Right hindlimb (tissue), 1 donor: ENCODE measurements around the gene SRRM3.
"Not testable (repeated sequence)": the region's sequence is repeated elsewhere in the genome, so short reads cannot be mapped to it uniquely, and the experiment has no call there.

ENCODE experiments used
- DNase-seq: peaks from one replicate; pipeline ENCODE4 v3.0.0-alpha.2; 2018

The SRRM3 gene

DNA sequence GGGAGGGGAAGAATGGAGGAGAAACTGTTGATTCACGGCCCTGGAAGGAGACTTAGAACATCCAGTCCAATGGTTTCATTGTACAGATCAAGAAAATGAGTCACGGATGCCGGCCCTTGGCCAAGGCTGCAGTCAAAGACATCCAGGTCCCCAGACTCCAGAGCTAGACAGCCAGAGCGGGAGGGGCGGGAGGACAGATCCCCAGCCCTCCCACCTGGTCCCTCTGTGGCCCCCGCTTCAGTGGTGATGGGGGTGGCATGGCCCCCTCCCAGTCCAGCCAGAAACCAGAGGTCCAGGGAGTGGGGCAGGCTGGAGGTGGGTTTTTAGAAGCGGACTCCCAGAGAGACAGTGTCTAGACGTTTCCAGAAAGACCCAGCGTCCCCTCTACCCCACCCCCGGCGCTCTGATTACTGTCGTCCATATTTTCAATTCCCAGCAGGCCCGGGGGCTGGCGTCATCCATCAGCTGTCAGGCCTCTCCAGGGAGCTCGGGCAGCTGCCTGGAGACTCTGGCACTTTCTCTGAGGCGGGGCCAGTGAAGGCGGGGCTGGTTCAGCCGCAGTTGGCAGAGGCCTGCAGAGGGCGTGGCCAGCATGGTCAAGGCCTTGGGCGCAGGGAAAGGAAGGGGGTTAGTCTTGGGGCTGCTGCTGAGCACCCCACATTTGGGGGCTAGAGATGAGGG lies 92.8 kb downstream of the SRRM3 start:
- peak; percentile 93 for DNase-seq

GRCh38 chr7:76296743-76297740 lies 95.3 kb downstream of the SRRM3 start:
- DNase-seq = no peak

GRCh38 chr7:76300166-76300731 lies 98.6 kb downstream of the SRRM3 start:
- DNase-seq = no peak

- no peak for DNase-seq
These were observed 99.3 kb downstream of the SRRM3 start for GRCh38 chr7:76301000-76301399.

DNA sequence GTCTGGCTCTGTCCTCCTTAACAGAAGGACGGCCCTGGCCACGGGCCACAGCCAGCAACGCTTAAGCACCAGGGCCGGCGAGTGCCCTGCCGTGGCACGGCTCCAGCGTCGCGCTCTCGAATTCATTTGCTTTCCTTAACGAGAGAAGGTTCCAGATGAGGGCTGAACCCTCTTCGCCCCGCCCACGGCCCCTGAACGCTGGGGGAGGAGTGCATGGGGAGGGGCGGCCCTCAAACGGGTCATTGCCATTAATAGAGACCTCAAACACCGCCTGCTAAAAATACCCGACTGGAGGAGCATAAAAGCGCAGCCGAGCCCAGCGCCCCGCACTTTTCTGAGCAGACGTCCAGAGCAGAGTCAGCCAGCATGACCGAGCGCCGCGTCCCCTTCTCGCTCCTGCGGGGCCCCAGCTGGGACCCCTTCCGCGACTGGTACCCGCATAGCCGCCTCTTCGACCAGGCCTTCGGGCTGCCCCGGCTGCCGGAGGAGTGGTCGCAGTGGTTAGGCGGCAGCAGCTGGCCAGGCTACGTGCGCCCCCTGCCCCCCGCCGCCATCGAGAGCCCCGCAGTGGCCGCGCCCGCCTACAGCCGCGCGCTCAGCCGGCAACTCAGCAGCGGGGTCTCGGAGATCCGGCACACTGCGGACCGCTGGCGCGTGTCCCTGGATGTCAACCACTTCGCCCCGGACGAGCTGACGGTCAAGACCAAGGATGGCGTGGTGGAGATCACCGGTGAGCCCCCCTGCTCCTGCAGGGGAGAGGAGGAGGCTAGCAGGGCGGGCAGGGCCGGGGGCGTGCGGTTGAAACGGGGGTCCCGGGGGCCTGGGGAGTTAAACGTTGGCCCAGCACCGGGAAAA lies 100.9 kb downstream of the SRRM3 start, which contains the start of gene HSPB1:
TSS of gene HSPB1 (plus strand) at position 327 of the 855 bp plus-strand sequence. CDS start at position 367, 40 bp downstream.
- peak; percentile 94 for DNase-seq

GRCh38 chr7:76303202-76304147 lies 101.8 kb downstream of the SRRM3 start:
- DNase-seq = peak; percentile 96

GRCh38 chr7:76304888-76305375 lies 103.2 kb downstream of the SRRM3 start:
- no peak for DNase-seq

GRCh38 chr7:76308874-76309273 lies 107.2 kb downstream of the SRRM3 start:
- not testable (repeated sequence) for DNase-seq

DNA sequence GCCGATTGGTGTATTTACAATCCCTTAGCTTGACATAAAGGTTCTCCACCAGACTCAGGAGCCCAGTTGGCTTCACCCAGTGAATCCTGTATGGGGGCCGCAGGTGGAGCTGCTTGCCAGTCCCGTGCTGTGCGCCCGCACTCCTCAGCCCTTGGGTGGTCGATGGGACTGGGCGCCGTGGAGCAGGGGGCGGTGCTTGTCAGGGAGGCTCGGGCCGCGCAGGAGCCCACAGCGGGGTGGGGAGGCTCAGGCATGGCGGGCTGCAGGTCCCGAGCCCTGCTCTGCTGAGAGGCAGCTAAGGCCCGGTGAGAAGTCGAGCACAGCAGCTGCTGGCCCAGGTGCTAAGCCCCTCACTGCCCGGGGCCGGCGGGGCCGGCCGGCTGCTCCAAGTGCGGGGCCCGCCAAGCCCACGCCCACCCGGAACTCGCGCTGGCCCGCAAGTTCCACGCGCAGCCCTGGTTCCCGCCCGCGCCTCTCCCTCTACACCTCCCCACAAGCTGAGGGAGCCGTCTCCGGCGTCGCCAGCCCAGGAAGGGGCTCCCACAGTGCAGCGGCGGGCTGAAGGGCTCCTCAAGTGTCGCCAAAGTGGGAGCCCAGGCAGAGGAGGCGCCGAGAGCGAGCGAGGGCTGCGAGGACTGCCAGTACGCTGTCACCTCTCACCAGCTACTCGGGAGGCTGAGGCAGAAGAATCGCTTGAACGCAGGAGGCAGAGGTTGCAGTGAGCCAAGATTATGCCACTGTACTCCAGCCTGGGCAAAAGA lies 107.8 kb downstream of the SRRM3 start:
- not testable (repeated sequence) for DNase-seq

DNA sequence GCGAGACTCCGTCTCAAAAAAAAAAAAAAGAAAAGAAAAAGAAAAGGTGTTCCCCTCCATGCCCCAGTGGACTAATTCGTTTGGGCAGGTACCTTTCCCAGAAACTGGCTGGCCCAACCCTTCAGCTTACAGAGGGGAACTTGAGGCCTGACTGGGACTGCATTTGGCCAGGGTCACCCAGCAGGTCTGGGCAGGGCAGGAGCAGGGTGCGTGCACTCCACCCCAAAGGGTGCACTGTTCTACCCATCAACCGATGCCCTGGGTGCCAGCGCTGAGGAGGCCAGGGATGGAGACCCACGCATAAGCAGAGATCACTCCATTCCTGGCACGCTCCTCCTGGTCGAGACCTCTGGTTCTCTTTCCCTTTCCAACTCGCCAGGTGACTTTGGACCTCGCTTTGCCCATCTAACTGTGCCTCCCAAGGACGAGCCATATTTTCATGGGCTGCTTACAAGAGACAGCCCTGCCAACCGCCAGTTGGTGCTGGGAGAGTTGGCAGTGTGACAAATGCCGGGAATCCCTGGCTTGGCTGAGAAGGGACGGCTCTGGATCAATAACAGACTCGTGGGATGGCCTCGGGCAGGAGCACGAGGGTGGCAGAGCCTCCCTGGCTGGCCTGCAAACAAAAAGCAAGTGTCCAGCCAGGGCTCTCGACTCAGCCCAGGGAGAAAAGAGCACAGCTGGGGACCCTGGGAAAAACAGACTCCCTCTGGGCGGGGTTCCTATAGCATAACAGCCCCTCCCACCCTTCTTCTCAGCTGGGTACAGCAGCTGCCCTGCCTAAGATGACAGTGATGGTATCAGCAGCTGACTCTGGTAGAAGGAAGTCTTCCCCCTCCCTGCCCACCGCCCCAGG lies 108.6 kb downstream of the SRRM3 start:
- DNase-seq = peak; percentile 83

- DNase-seq = not testable (repeated sequence)
These were observed 110.1 kb downstream of the SRRM3 start for GRCh38 chr7:76311838-76312237.

DNA sequence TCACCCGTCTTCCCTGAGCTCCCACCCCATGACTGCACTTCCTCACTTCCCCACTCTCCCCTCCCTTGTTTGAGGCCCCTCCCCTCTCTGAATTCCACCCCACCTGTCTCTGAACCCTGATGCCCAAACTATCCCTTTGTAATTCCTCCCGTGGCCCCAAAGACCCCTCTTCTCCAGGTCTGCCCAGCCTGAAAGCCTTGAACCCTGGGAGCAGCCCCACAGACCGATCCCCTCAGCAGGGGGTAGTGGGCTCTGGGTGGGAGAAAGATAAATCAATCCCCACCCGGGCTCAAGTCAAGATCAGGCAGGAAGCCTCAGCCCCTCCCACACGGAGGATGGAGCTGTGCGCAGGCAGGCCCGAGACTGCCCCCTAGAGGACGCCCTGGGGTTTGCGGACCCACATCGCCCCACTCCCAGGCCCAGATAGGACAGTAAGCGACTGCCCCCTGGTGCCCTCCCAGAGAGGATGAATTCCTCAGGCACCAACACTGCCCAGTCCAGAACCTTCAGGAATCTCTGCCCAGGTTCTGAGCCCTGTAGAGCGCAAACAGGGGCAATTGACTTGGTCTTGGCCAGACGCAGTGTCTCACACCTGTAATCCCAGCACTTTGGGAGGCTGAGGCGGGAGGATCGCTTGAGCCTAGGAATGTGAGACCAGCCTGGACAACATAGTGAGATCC lies 112.5 kb downstream of the SRRM3 start:
- DNase-seq = peak; percentile 96

DNA sequence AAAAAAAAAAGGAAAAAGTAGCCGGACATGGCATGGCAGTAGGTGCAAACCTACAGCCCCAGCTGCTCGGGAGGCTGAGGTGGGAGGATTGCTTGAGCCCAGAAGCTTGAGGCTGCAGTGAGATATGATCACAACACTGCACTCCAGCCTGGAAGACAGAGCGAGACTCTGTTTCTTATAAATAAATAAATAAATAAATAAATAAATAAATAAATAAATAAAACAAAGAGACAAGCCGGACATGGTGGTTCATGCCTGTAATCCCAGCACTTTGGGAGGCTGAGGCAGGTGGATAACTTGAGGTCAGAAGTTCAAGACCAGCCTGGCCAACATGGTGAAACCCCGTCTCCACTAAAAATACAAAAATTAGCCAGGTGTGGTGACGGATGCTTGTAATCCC lies 113.0 kb downstream of the SRRM3 start:
- not testable (repeated sequence) for DNase-seq

DNA sequence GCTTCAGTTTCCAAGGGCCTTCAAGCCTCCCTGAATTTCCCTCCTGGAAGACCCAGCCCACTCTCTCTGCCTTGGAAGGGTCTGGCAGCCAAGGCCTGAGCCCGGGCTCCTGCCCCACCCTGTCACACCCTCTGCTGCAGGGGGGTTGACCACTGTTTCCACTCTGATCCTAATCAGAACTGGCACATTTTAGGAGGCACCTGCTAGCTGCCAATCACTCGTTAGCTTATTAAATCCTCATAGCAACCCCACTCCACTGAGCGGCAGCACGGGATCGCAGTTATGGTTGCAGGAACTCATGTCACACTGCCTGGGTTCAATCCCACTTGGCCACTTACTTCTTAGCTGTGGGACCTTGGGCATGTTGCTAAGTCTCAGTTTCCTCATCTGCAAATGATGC lies 113.7 kb downstream of the SRRM3 start:
- DNase-seq = peak; percentile 74

DNA sequence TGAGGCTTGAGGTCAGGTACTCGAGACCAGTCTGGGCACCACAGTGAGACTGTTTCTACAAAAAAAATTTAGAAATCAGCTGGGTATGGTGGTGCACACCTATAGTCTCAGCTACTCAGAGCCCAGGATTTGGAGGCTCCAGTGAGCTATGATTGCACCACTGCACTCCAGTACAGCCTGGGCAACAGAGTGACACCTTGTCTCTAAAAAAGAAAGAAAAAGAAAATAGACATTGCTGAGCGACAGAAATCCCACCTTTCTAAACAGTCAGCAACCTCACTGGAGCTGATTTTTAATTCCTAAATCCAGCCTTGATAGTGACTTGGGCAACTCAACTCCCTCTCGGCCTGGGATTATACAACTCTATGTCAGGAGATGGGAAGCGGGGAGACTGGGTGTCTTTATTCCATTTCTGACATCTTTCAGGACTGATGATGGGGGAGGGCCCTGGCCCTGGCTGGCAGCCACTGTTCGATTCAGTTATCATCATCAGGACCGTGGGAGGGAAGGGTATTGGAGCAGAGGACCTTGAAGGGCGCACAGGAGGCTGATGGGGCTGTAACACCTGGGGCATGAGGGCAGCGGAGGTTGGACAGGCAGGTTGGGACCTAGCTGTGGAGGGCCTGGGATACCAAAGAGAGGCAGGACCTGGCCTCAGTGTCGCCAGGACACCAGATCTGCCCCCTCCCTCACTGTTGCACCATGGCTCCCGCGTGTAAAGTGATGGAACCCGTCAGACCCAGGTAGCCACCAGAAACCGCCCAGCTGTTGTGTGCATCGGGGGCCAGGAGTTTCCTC lies 115.5 kb downstream of the SRRM3 start:
- DNase-seq = no peak

GRCh38 chr7:76317782-76318487 lies 116.2 kb downstream of the SRRM3 start:
- peak; percentile 98 for DNase-seq
